Duodenal mucosa (tissue), 2 donors: ENCODE data around the gene BAHCC1.

Source experiments
- H3K27ac ChIP-seq: one replicate; pipeline ENCODE4 v1.7.0; 2013; ENCODE audit warnings: low read depth, low read length
- H3K27me3 ChIP-seq, 2 donors: one replicate each; pipeline ENCODE4 v1.7.0; 2013; ENCODE audit warnings: low read length in 2 of 2, control low read depth in 1 of 2; ENCODE audit not compliant: insufficient read depth in 2 of 2, control insufficient read depth in 1 of 2
- H3K36me3 ChIP-seq, 2 donors: one replicate each; pipeline ENCODE4 v1.7.0; 2013; ENCODE audit warnings: low read length in 2 of 2, control low read depth in 1 of 2; ENCODE audit not compliant: insufficient read depth in 2 of 2, control insufficient read depth in 1 of 2
- H3K4me1 ChIP-seq, 2 donors: one replicate each; pipeline ENCODE4 v1.7.0; 2013; ENCODE audit warnings: low read length in 2 of 2, control low read depth in 1 of 2; ENCODE audit not compliant: insufficient read depth in 2 of 2, control insufficient read depth in 1 of 2
- H3K4me3 ChIP-seq, 2 donors: one replicate each; pipeline ENCODE4 v1.7.0; 2013; ENCODE audit warnings: low read length in 2 of 2, low read depth in 1 of 2
- H3K9ac ChIP-seq, 2 donors: one replicate each; pipeline ENCODE4 v1.7.0; 2013; ENCODE audit warnings: low read length in 2 of 2, low read depth in 1 of 2
- H3K9me3 ChIP-seq, 2 donors: one replicate each; pipeline ENCODE4 v1.7.0; 2013; ENCODE audit warnings: low read length in 2 of 2, control low read depth in 1 of 2; ENCODE audit not compliant: control insufficient read depth in 1 of 2

Gene BAHCC1

GRCh38 chr17:81428121-81428515 lies 32.9 kb downstream of the BAHCC1 start:
- no peaks in the 10 kb centered on the region for H3K36me3 ChIP-seq
- no peak overlapping the region for H3K4me3 ChIP-seq
- peaks cover 27 to 30% of the 10 kb centered on the region in 2 donors for H3K4me1 ChIP-seq
- no peak overlapping the region for H3K27ac ChIP-seq
- peaks cover 0 to 13% of the 10 kb centered on the region in 2 donors for H3K27me3 ChIP-seq
- H3K9ac ChIP-seq = no peak overlapping the region
- H3K9me3 ChIP-seq = no peaks in the 10 kb centered on the region

- H3K4me3 ChIP-seq = no peak overlapping the region
- H3K27ac ChIP-seq = no peak overlapping the region
- no peak overlapping the region for H3K9ac ChIP-seq
- peaks cover 27 to 28% of the 10 kb centered on the region in 2 donors for H3K4me1 ChIP-seq
- H3K9me3 ChIP-seq = no peaks in the 10 kb centered on the region
- peaks cover 0 to 13% of the 10 kb centered on the region in 2 donors for H3K27me3 ChIP-seq
- H3K36me3 ChIP-seq = no peaks in the 10 kb centered on the region
Observed at GRCh38 chr17:81428516-81428915, 33.3 kb downstream of the BAHCC1 start.

- no peak overlapping the region for H3K27ac ChIP-seq
- no peak overlapping the region for H3K9ac ChIP-seq
- H3K4me1 ChIP-seq = peaks cover 26 to 27% of the 10 kb centered on the region in 2 donors
- H3K36me3 ChIP-seq = no peaks in the 10 kb centered on the region
- no peak overlapping the region for H3K4me3 ChIP-seq
- peaks cover 0 to 13% of the 10 kb centered on the region in 2 donors for H3K27me3 ChIP-seq
- H3K9me3 ChIP-seq = no peaks in the 10 kb centered on the region
Observed at GRCh38 chr17:81428948-81429774, 33.9 kb downstream of the BAHCC1 start.

GRCh38 chr17:81429821-81430551 lies 34.7 kb downstream of the BAHCC1 start:
- Histone ChIP-seq H3K27me3 (peaks cover 0 to 13% of the 10 kb centered on the region in 2 donors), H3K4me3 (no peak overlapping the region), H3K9ac (no peak overlapping the region), H3K9me3 (no peaks in the 10 kb centered on the region), H3K27ac (no peak overlapping the region), H3K4me1 (peaks cover 26 to 27% of the 10 kb centered on the region in 2 donors), H3K36me3 (no peaks in the 10 kb centered on the region)

- H3K4me3 ChIP-seq = no peak overlapping the region
- H3K4me1 ChIP-seq = peaks cover 26 to 30% of the 10 kb centered on the region in 2 donors
- no peak overlapping the region for H3K9ac ChIP-seq
- H3K27me3 ChIP-seq = peaks cover 0 to 13% of the 10 kb centered on the region in 2 donors
- no peak overlapping the region for H3K27ac ChIP-seq
- H3K9me3 ChIP-seq = no peaks in the 10 kb centered on the region
- no peaks in the 10 kb centered on the region for H3K36me3 ChIP-seq
Observed at GRCh38 chr17:81431545-81432482, 36.6 kb downstream of the BAHCC1 start.

- H3K36me3 ChIP-seq = no peaks in the 10 kb centered on the region
- peaks cover 18 to 23% of the 10 kb centered on the region in 2 donors for H3K4me1 ChIP-seq
Observed at GRCh38 chr17:81432941-81433340, 37.7 kb downstream of the BAHCC1 start.

GRCh38 chr17:81433656-81434055 lies 38.4 kb downstream of the BAHCC1 start:
- Histone ChIP-seq H3K36me3 (no peaks in the 10 kb centered on the region), H3K27ac (no peak overlapping the region), H3K4me1 (peaks cover 11 to 16% of the 10 kb centered on the region in 2 donors), H3K9me3 (no peaks in the 10 kb centered on the region), H3K9ac (no peak overlapping the region), H3K27me3 (peaks cover 0 to 4% of the 10 kb centered on the region in 2 donors), H3K4me3 (no peak overlapping the region)

More at GRCh38 chr17:81432941-81433340, 37.7 kb downstream of the BAHCC1 start:
- Histone ChIP-seq H3K27ac (no peak overlapping the region), H3K4me3 (no peak overlapping the region), H3K9ac (no peak overlapping the region), H3K9me3 (no peaks in the 10 kb centered on the region), H3K27me3 (peaks cover 0 to 9% of the 10 kb centered on the region in 2 donors)

- Histone ChIP-seq H3K36me3 (no peaks in the 10 kb centered on the region), H3K4me1 (peaks cover 7 to 12% of the 10 kb centered on the region in 2 donors), H3K9ac (no peak overlapping the region), H3K27ac (no peak overlapping the region), H3K4me3 (no peak overlapping the region), H3K27me3 (no peaks in the 10 kb centered on the region), H3K9me3 (no peaks in the 10 kb centered on the region)
Observed at GRCh38 chr17:81434072-81434471, 38.8 kb downstream of the BAHCC1 start.

GRCh38 chr17:81434681-81435417 lies 39.6 kb downstream of the BAHCC1 start:
- no peaks in the 10 kb centered on the region for H3K9me3 ChIP-seq
- peaks cover 0 to 4% of the 10 kb centered on the region in 2 donors for H3K4me1 ChIP-seq
- H3K9ac ChIP-seq = no peak overlapping the region
- no peaks in the 10 kb centered on the region for H3K27me3 ChIP-seq
- no peak overlapping the region for H3K27ac ChIP-seq
- H3K36me3 ChIP-seq = no peaks in the 10 kb centered on the region
- no peak overlapping the region for H3K4me3 ChIP-seq
